Astrocyte (in vitro differentiated cells and primary cell): ENCODE data around the gene CRHR1.

Experiments
- CTCF ChIP-seq: IDR thresholded peaks from 2 replicates; pipeline ENCODE4 v1.5.1; 2011; ENCODE audit warnings: low read depth, mild to moderate bottlenecking, inconsistent platforms, low read length, moderate library complexity; ENCODE audit not compliant: insufficient read depth
- EZH2 ChIP-seq: IDR thresholded peaks from 2 replicates; pipeline ENCODE4 v1.6.1; 2012; ENCODE audit warnings: mild to moderate bottlenecking, low read length, inconsistent platforms; ENCODE audit not compliant: insufficient read depth

- no peak for TF ChIP-seq CTCF
- TF ChIP-seq EZH2: no peak
Observed at GRCh38 chr17:45745601-45746494, 38.3 kb upstream of the CRHR1 start.
